Stimulated activated CD8-positive, alpha-beta memory T cell treated with anti-CD3 and anti-CD28 coated beads, Interleukin-12 subunit alpha, Interleukin-12 subunit beta, amount 100 ng/mL, for 24 hours (primary cell): ENCODE measurements around the gene LRRN2.

ENCODE experiments used
- DNase-seq: peaks from one replicate; pipeline ENCODE4 v3.0.0-alpha.2; 2020; ENCODE audit errors: extremely low read depth

LRRN2 gene

GRCh38 chr1:204662530-204662929, 23.0 kb downstream of the LRRN2 start:
- no peak for DNase-seq

- DNase-seq, result no peak
Observed at GRCh38 chr1:204660509-204660908, 25.0 kb downstream of the LRRN2 start.

GRCh38 chr1:204659056-204659455, 26.5 kb downstream of the LRRN2 start:
- no peak for DNase-seq

- DNase-seq, result no peak
Observed at GRCh38 chr1:204658295-204658694, 27.2 kb downstream of the LRRN2 start.

- no peak for DNase-seq
Observed at GRCh38 chr1:204653590-204654340, 31.8 kb downstream of the LRRN2 start.

GRCh38 chr1:204652497-204652896, 33.0 kb downstream of the LRRN2 start:
- no peak for DNase-seq

GRCh38 chr1:204651843-204652421, 33.6 kb downstream of the LRRN2 start:
- no peak for DNase-seq

- DNase-seq, result no peak
Observed at GRCh38 chr1:204650911-204651570, 34.5 kb downstream of the LRRN2 start.

GRCh38 chr1:204649721-204650521, 35.6 kb downstream of the LRRN2 start:
- no peak for DNase-seq

GRCh38 chr1:204648576-204648975, 37.0 kb downstream of the LRRN2 start:
- no peak for DNase-seq

- DNase-seq, result no peak
Observed at GRCh38 chr1:204647805-204648153, 37.8 kb downstream of the LRRN2 start.

GRCh38 chr1:204647114-204647804, 38.3 kb downstream of the LRRN2 start:
- no peak for DNase-seq

- DNase-seq, result no peak
Observed at GRCh38 chr1:204645666-204646065, 39.9 kb downstream of the LRRN2 start.

- DNase-seq, result no peak
Observed at GRCh38 chr1:204645251-204645650, 40.3 kb downstream of the LRRN2 start.

GRCh38 chr1:204643503-204643902, 42.0 kb downstream of the LRRN2 start:
- DNase-seq, result no peak

- no peak for DNase-seq
Observed at GRCh38 chr1:204641936-204642335, 43.6 kb downstream of the LRRN2 start.

GRCh38 chr1:204641455-204641854, 44.1 kb downstream of the LRRN2 start:
- DNase-seq, result no peak

- DNase-seq, result no peak
Observed at GRCh38 chr1:204640578-204640977, 45.0 kb downstream of the LRRN2 start.

- DNase-seq, result no peak
Observed at GRCh38 chr1:204634260-204634910, 51.2 kb downstream of the LRRN2 start.

GRCh38 chr1:204633665-204634064, 51.9 kb downstream of the LRRN2 start:
- DNase-seq, result no peak
